Stomach smooth muscle (tissue), 2 donors: ENCODE measurements around the gene CD47.

ENCODE experiments used
- H3K27ac ChIP-seq: one replicate; pipeline ENCODE4 v1.7.0; 2013; ENCODE audit warnings: mild to moderate bottlenecking, low read length, inconsistent platforms
- H3K27me3 ChIP-seq, 2 donors: one replicate each; pipeline ENCODE4 v1.7.0; 2013; ENCODE audit warnings: low read length in 2 of 2; ENCODE audit not compliant: insufficient read depth in 2 of 2, control insufficient read depth in 1 of 2
- H3K36me3 ChIP-seq, 2 donors: one replicate each; pipeline ENCODE4 v1.7.0; 2013; ENCODE audit warnings: low read length in 2 of 2; ENCODE audit not compliant: control insufficient read depth in 2 of 2, insufficient read depth in 2 of 2
- H3K4me1 ChIP-seq: one replicate; pipeline ENCODE4 v1.7.0; 2013; ENCODE audit warnings: low read length; ENCODE audit not compliant: control insufficient read depth, insufficient read depth
- H3K4me3 ChIP-seq, 2 donors: one replicate each; pipeline ENCODE4 v1.7.0; 2013; ENCODE audit warnings: low read length in 2 of 2
- H3K9ac ChIP-seq, 2 donors: one replicate each; pipeline ENCODE4 v1.7.0; 2013; ENCODE audit warnings: low read length in 2 of 2, mild to moderate bottlenecking in 1 of 2
- H3K9me3 ChIP-seq, 2 donors: one replicate each; pipeline ENCODE4 v1.7.0; 2013; ENCODE audit warnings: low read length in 2 of 2; ENCODE audit not compliant: control insufficient read depth in 2 of 2
- donor health status: healthy.
- donor health status: Pancreatic carcinoma.

The CD47 gene

GRCh38 chr3:108127301-108127988, 36.6 kb upstream of the CD47 start:
- Histone ChIP-seq H3K9ac (no peak overlapping the region), H3K27me3 (no peaks in the 10 kb centered on the region), H3K4me3 (no peak overlapping the region), H3K4me1 (no peaks in the 10 kb centered on the region), H3K27ac (no peak overlapping the region), H3K9me3 (no peaks in the 10 kb centered on the region), H3K36me3 (no peaks in the 10 kb centered on the region)

- Histone ChIP-seq H3K27ac (no peak overlapping the region), H3K9ac (no peak overlapping the region), H3K27me3 (no peaks in the 10 kb centered on the region)
Measured at GRCh38 chr3:108126348-108126747, 35.5 kb upstream of the CD47 start.

GRCh38 chr3:108125550-108126071, 34.8 kb upstream of the CD47 start:
- H3K27me3 ChIP-seq, result no peaks in the 10 kb centered on the region
- no peaks in the 10 kb centered on the region for H3K9me3 ChIP-seq
- H3K36me3 ChIP-seq, result no peaks in the 10 kb centered on the region
- H3K4me1 ChIP-seq, result no peaks in the 10 kb centered on the region
- no peak overlapping the region for H3K4me3 ChIP-seq
- H3K9ac ChIP-seq, result no peak overlapping the region
- H3K27ac ChIP-seq, result no peak overlapping the region

More at GRCh38 chr3:108126348-108126747, 35.5 kb upstream of the CD47 start:
- Histone ChIP-seq H3K4me3 (no peak overlapping the region), H3K4me1 (no peaks in the 10 kb centered on the region), H3K9me3 (no peaks in the 10 kb centered on the region), H3K36me3 (no peaks in the 10 kb centered on the region)

GRCh38 chr3:108125153-108125543, 34.3 kb upstream of the CD47 start:
- Histone ChIP-seq H3K4me1 (no peaks in the 10 kb centered on the region), H3K4me3 (no peak overlapping the region), H3K9ac (no peak overlapping the region), H3K27me3 (no peaks in the 10 kb centered on the region), H3K27ac (no peak overlapping the region), H3K36me3 (no peaks in the 10 kb centered on the region), H3K9me3 (no peaks in the 10 kb centered on the region)

GRCh38 chr3:108124337-108125152, 33.7 kb upstream of the CD47 start:
- Histone ChIP-seq H3K9me3 (no peaks in the 10 kb centered on the region), H3K4me1 (no peaks in the 10 kb centered on the region), H3K27ac (no peak overlapping the region), H3K9ac (no peak overlapping the region), H3K4me3 (no peak overlapping the region), H3K36me3 (no peaks in the 10 kb centered on the region), H3K27me3 (no peaks in the 10 kb centered on the region)

- no peaks in the 10 kb centered on the region for H3K4me1 ChIP-seq
- no peaks in the 10 kb centered on the region for H3K36me3 ChIP-seq
- H3K9ac ChIP-seq, result no peak overlapping the region
- H3K27me3 ChIP-seq, result no peaks in the 10 kb centered on the region
- H3K9me3 ChIP-seq, result no peaks in the 10 kb centered on the region
- H3K4me3 ChIP-seq, result no peak overlapping the region
- H3K27ac ChIP-seq, result no peak overlapping the region
Measured at GRCh38 chr3:108123326-108123725, 32.5 kb upstream of the CD47 start.

- Histone ChIP-seq H3K27me3 (no peaks in the 10 kb centered on the region), H3K9me3 (no peaks in the 10 kb centered on the region), H3K4me1 (no peaks in the 10 kb centered on the region), H3K27ac (no peak overlapping the region), H3K4me3 (no peak overlapping the region), H3K9ac (no peak overlapping the region), H3K36me3 (no peaks in the 10 kb centered on the region)
Measured at GRCh38 chr3:108122276-108122675, 31.4 kb upstream of the CD47 start.

- H3K36me3 ChIP-seq, result no peaks in the 10 kb centered on the region
- H3K27me3 ChIP-seq, result no peaks in the 10 kb centered on the region
- no peak overlapping the region for H3K4me3 ChIP-seq
- H3K4me1 ChIP-seq, result no peaks in the 10 kb centered on the region
- H3K9me3 ChIP-seq, result no peaks in the 10 kb centered on the region
- H3K27ac ChIP-seq, result no peak overlapping the region
- H3K9ac ChIP-seq, result no peak overlapping the region
Measured at GRCh38 chr3:108119398-108120104, 28.7 kb upstream of the CD47 start.

GRCh38 chr3:108118038-108118768, 27.4 kb upstream of the CD47 start:
- Histone ChIP-seq H3K27ac (no peak overlapping the region), H3K9ac (no peak overlapping the region), H3K9me3 (no peaks in the 10 kb centered on the region), H3K27me3 (no peaks in the 10 kb centered on the region), H3K36me3 (no peaks in the 10 kb centered on the region), H3K4me3 (no peak overlapping the region), H3K4me1 (no peaks in the 10 kb centered on the region)

- Histone ChIP-seq H3K9ac (no peak overlapping the region), H3K9me3 (no peaks in the 10 kb centered on the region), H3K36me3 (no peaks in the 10 kb centered on the region), H3K4me3 (no peak overlapping the region), H3K27me3 (no peaks in the 10 kb centered on the region), H3K27ac (no peak overlapping the region), H3K4me1 (no peaks in the 10 kb centered on the region)
Measured at GRCh38 chr3:108117241-108117775, 26.5 kb upstream of the CD47 start.
